Amniotic epithelial cell (primary cell): ENCODE data around the gene SUPT5H.

ENCODE experiments used
- DNase-seq: peaks from one replicate; pipeline ENCODE4 v3.0.0-alpha.2; 2010; ENCODE audit warnings: low read depth

SUPT5H gene

GRCh38 chr19:39520541-39521484 is 75.4 kb downstream of the SUPT5H start:
- no peak for DNase-seq

- DNase-seq: no peak
Measured at GRCh38 chr19:39524495-39524894, 79.1 kb downstream of the SUPT5H start.

- no peak for DNase-seq
Measured at GRCh38 chr19:39525205-39525604, 79.8 kb downstream of the SUPT5H start.
